Sigmoid colon (tissue), 7 donors: Measurements from ENCODE around the gene TRPM3. TPM values are rescaled to one million over a fixed set of nuclear protein-coding genes. Genes with fewer than 3 reads are reported as not detected.

Source experiments
- DNase-seq: peaks from one replicate; pipeline ENCODE4 v3.0.0-alpha.2; 2019
- H3K27ac ChIP-seq, 4 donors: fragments of 200-600 bp; sonication (generic); one replicate each; pipeline ENCODE4 v1.5.1; 2016 to 2019; ENCODE audit warnings: mild to moderate bottlenecking in 1 of 4
- H3K27me3 ChIP-seq, 3 donors: fragments of 200-600 bp; sonication (generic); one replicate each; pipeline ENCODE4 v1.5.1; 2019; ENCODE audit warnings: mild to moderate bottlenecking in 1 of 3
- H3K36me3 ChIP-seq, 4 donors: fragments of 200-600 bp; sonication (generic); one replicate each; pipeline ENCODE4 v1.5.1; 2016 to 2019
- H3K4me1 ChIP-seq, 4 donors: fragments of 200-600 bp; sonication (generic); one replicate each; pipeline ENCODE4 v1.5.1; 2017 to 2019
- H3K4me3 ChIP-seq, 4 donors: fragments of 200-600 bp; sonication (generic); one replicate each; pipeline ENCODE4 v1.5.1; 2017 to 2019; ENCODE audit warnings: mild to moderate bottlenecking in 2 of 4, moderate library complexity in 1 of 4
- H3K9me3 ChIP-seq, 4 donors: fragments of 200-600 bp in 3 of 4; sonication (generic) in 3 of 4; one replicate each; pipeline versions ENCODE4 v1.5.1 to v1.6.1; 2013 to 2019
- EP300 ChIP-seq, 4 donors: sonication (generic); formaldehyde crosslinking; IDR thresholded peaks; one replicate each; pipeline ENCODE4 v1.6.1; 2017; ENCODE audit warnings: antibody characterized with exemption in 4 of 4
- POLR2A ChIP-seq, 2 donors: fragments of 450-650 bp; IDR thresholded peaks; one replicate each; pipeline ENCODE4 v1.6.1; 2016; ENCODE audit warnings: antibody characterized with exemption in 2 of 2, mild to moderate bottlenecking in 2 of 2, moderate library complexity in 2 of 2
- POLR2AphosphoS5 ChIP-seq, 4 donors: sonication (generic); formaldehyde crosslinking; IDR thresholded peaks; one replicate each; pipeline ENCODE4 v1.6.1; 2017; ENCODE audit warnings: antibody characterized with exemption in 4 of 4
- WGBS, 2 donors: extraction: QIAGEN DNeasy Blood & Tissue Kit; methylation state at CpG; one replicate each; pipeline ENCODE4 v1.1.7; 2013; 5-methylcytosine and 5-hydroxymethylcytosine counted together
- intact Hi-C: fragments of 100-400 bp; cut with DNase I; formaldehyde crosslinking; loops from one replicate; pipeline ENCODE4 v1.15.1; 2023
- polyA plus RNA-seq, 3 donors: library from polyadenylated mRNA; stranded (reverse); fragments of 200-250 nt; gene quantifications; one replicate each; pipeline ENCODE4 v1.2.3, GENCODE V29; 2013
- total RNA-seq, 4 donors: library from RNA; depleted of rRNA; stranded (reverse); fragments of >200 nt; gene quantifications; one replicate each; pipeline ENCODE4 v1.1.0, GENCODE V29; 2016
- TF ChIP-seq, protein P1 (sequence below), 4 experiments: fragments of 450-650 bp in 3 of 4; fragments of 200-600 bp in 1 of 4; IDR thresholded peaks; one replicate each; pipeline ENCODE4 v1.5.1; 2016 to 2019; ENCODE audit warnings: antibody characterized with exemption in 4 of 4, mild to moderate bottlenecking in 3 of 4, moderate library complexity in 2 of 4
- donor health status: healthy with polysubstance abuse.
- donor health status: Bipolar disorder and iron deficiency.
- donor health status: healthy.

The TRPM3 gene
- total and polyA plus RNA-seq, 7 donors, result 0.07 to 1.8 (median 0.41) TPM; not detected in 2

DNA sequence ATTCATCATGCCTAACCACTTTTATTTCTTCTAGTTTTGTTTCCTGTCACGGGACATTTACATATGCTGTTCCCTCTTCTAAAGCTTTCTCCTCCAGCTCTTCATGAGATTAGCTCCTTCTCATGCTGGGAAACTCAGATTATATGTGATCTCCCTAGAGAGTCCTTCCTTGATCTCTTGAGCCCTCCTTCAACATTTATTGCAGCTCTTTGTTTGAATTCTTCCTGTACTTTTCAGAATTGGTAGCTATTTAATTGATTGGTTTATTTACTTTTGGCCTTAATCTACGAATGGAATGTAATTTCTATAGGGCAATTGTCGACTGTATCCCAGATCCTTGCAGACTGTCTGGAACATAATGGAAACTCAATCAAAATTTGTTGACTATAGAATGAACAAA, 9.7 kb upstream of the TRPM3 start:
- H3K4me1 ChIP-seq, result no peaks in the 10 kb centered on the region
- WGBS, 2 donors, result 16 to 68% methylated on average over 3 of the region's 3 CpGs
- TF ChIP-seq, protein P1, sequence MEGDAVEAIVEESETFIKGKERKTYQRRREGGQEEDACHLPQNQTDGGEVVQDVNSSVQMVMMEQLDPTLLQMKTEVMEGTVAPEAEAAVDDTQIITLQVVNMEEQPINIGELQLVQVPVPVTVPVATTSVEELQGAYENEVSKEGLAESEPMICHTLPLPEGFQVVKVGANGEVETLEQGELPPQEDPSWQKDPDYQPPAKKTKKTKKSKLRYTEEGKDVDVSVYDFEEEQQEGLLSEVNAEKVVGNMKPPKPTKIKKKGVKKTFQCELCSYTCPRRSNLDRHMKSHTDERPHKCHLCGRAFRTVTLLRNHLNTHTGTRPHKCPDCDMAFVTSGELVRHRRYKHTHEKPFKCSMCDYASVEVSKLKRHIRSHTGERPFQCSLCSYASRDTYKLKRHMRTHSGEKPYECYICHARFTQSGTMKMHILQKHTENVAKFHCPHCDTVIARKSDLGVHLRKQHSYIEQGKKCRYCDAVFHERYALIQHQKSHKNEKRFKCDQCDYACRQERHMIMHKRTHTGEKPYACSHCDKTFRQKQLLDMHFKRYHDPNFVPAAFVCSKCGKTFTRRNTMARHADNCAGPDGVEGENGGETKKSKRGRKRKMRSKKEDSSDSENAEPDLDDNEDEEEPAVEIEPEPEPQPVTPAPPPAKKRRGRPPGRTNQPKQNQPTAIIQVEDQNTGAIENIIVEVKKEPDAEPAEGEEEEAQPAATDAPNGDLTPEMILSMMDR (IDR thresholded peaks at IDR 0.05), result no peak
- TF ChIP-seq POLR2A (IDR thresholded peaks at IDR 0.05), result no peak
- TF ChIP-seq POLR2AphosphoS5 (IDR thresholded peaks at IDR 0.05), result no peak
- no peak for TF ChIP-seq EP300 (IDR thresholded peaks at IDR 0.05)
- H3K27me3 ChIP-seq, result no peaks in the 10 kb centered on the region
- intact Hi-C loops, result no loop called here
- no peak overlapping the region for H3K4me3 ChIP-seq
- no peaks in the 10 kb centered on the region for H3K36me3 ChIP-seq
- no peaks in the 10 kb centered on the region for H3K9me3 ChIP-seq
- H3K27ac ChIP-seq, result no peak overlapping the region
- DNase-seq, result no peak

DNA sequence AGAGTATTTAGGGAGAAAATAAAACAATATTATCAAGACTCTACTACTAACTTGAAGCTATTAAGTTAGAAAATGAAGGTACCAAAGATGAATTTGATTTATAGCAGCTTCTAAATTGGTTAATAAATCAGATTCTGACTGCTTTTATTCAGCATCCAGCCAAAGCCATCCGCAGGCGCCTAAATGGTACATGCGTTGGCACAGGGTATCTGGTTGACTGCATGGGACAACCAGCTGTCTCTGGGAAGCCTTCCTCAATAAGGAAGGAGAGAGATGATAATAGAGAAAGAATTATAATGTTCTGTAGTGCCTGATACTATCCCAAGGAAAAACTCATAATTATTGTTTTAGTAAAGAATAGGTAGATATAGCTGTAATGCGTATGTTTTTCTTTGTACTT, 9.1 kb upstream of the TRPM3 start:
- H3K36me3 ChIP-seq, result no peaks in the 10 kb centered on the region
- H3K27me3 ChIP-seq, result no peaks in the 10 kb centered on the region
- TF ChIP-seq, protein P1 (IDR thresholded peaks at IDR 0.05), result no peak
- TF ChIP-seq EP300 (IDR thresholded peaks at IDR 0.05), result no peak
- TF ChIP-seq POLR2AphosphoS5 (IDR thresholded peaks at IDR 0.05), result no peak
- TF ChIP-seq POLR2A (IDR thresholded peaks at IDR 0.05), result no peak
- H3K4me1 ChIP-seq, result no peaks in the 10 kb centered on the region
- no peak overlapping the region for H3K27ac ChIP-seq
- no peak for DNase-seq
- 95 to 97% methylated on average over 4 of the region's 4 CpGs for WGBS, 2 donors
- no peak overlapping the region for H3K4me3 ChIP-seq
- intact Hi-C loops, result no loop called here
- H3K9me3 ChIP-seq, result no peaks in the 10 kb centered on the region

DNA sequence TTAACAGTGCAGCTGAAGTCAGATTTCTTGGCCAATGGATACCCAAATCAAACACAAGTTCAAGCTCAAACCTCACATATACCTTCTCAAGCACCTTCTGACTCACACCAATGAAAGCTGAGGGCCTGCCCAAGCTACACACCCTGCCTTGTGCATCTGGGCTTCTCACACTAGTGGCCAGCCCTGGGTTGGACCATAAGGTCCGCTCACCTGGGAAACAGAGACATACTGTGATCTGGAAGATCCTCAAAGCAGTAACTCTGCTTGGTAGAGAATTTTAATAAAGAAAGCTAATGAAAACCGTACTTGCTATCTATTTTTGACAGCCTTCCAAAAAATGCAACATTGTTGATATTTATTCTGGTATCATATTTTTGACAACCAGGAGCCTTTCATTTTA, 7.4 kb upstream of the TRPM3 start:
- intact Hi-C loops, result no loop called here
- Histone ChIP-seq H3K4me3 (no peak overlapping the region), H3K27me3 (peaks cover 0 to 5% (median 0%) of the 10 kb centered on the region in 3 donors), H3K4me1 (no peaks in the 10 kb centered on the region), H3K36me3 (no peaks in the 10 kb centered on the region), H3K27ac (no peak overlapping the region), H3K9me3 (no peaks in the 10 kb centered on the region)
- 86 to 90% methylated on average over 2 of the region's 2 CpGs for WGBS, 2 donors
- no peak for DNase-seq
- TF ChIP-seq POLR2A (IDR thresholded peaks at IDR 0.05) (no peak), POLR2AphosphoS5 (IDR thresholded peaks at IDR 0.05) (no peak), EP300 (IDR thresholded peaks at IDR 0.05) (no peak)

DNA sequence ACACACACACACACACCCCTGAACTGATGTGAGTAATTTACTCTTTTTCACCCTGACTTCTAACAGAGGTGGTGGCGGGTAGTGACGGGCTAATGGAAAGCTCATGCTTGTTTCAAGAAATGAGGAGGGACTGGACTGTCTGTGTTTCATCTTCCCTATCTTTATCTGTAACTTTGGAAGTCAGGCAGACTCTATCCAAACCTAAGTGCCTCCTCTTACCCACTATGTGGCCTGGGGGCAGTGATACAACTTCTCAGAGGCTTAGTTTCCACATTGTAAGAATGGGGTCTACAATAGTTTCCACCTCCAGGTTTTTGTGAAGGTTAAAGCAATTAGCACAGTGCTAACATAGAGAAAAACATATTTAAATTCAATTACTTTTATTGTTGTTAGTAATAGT, 5.9 kb upstream of the TRPM3 start:
- TF ChIP-seq, protein P1 (IDR thresholded peaks at IDR 0.05), result no peak
- TF ChIP-seq EP300 (IDR thresholded peaks at IDR 0.05) (no peak), POLR2A (IDR thresholded peaks at IDR 0.05) (no peak), POLR2AphosphoS5 (IDR thresholded peaks at IDR 0.05) (no peak)

DNA sequence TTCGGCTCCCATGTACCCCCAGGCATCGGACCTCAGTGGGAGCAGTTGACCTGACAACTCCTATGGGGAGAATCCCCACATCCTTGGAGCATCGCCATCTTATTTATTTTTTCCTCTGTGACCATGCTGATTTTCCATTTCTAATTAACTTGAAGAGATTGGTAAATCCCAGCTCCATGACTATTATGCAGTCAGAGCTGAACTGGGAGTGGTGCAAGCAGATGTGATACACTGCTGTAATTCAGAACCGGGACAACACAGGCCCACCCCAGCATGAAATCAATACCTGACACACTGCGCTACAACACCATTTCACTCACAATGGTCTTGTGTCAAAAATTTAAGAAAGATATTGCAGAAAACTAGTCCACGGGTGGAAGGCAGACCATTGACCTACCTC, 1.0 kb upstream of the TRPM3 start:
- H3K27ac ChIP-seq, result no peak overlapping the region
- DNase-seq, result no peak
- no peak overlapping the region for H3K4me3 ChIP-seq
- 80 to 85% methylated on average over 6 of the region's 6 CpGs for WGBS, 2 donors
- H3K4me1 ChIP-seq, result peaks cover 0 to 4% (median 0%) of the 10 kb centered on the region in 4 donors
- peaks cover 5 to 34% (median 8%) of the 10 kb centered on the region in 3 donors for H3K27me3 ChIP-seq
- intact Hi-C loops, result no loop called here
- no peaks in the 10 kb centered on the region for H3K36me3 ChIP-seq
- TF ChIP-seq POLR2A (IDR thresholded peaks at IDR 0.05), result no peak
- no peak for TF ChIP-seq POLR2AphosphoS5 (IDR thresholded peaks at IDR 0.05)
- no peak for TF ChIP-seq EP300 (IDR thresholded peaks at IDR 0.05)
- no peaks in the 10 kb centered on the region for H3K9me3 ChIP-seq

More for the DNA sequence above, 5.9 kb upstream of the TRPM3 start:
- Histone ChIP-seq H3K27ac (no peak overlapping the region), H3K9me3 (no peaks in the 10 kb centered on the region), H3K4me1 (no peaks in the 10 kb centered on the region), H3K36me3 (no peaks in the 10 kb centered on the region), H3K4me3 (no peak overlapping the region), H3K27me3 (peaks cover 0 to 9% (median 0%) of the 10 kb centered on the region in 3 donors)
- intact Hi-C loops, result no loop called here
- 98 to 99% methylated on average over 2 of the region's 2 CpGs for WGBS, 2 donors
- no peak for DNase-seq

DNA sequence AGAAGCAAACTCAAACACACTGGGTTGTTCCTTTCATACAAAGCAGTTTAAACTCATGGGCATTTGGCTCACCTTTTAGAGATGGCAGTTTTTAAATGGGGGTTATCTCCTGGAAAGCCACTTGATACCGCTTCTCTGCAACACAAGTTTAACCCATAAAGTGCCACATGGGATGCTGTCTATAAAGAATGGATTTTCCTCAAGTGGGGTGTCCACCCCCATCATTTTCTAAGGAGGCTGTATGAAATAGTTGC, 528 bp upstream of the TRPM3 start:
- H3K27me3 ChIP-seq, result peaks cover 5 to 34% (median 8%) of the 10 kb centered on the region in 3 donors
- TF ChIP-seq EP300 (IDR thresholded peaks at IDR 0.05) (no peak), POLR2A (IDR thresholded peaks at IDR 0.05) (no peak)
- TF ChIP-seq, protein P1 (IDR thresholded peaks at IDR 0.05), result no peak
- 28 to 30% methylated on average over 1 of the region's 1 CpG for WGBS, 2 donors
- DNase-seq, result no peak
- peaks cover 0 to 4% (median 0%) of the 10 kb centered on the region in 4 donors for H3K4me1 ChIP-seq
- H3K36me3 ChIP-seq, result no peaks in the 10 kb centered on the region
- intact Hi-C loops, result no loop called here
- H3K27ac ChIP-seq, result no peak overlapping the region
- no peaks in the 10 kb centered on the region for H3K9me3 ChIP-seq
- no peak overlapping the region for H3K4me3 ChIP-seq
